ENCODE results near the gene METRN. TPM values are rescaled to one million over a fixed set of nuclear protein-coding genes. Genes with fewer than 3 reads are reported as not detected.

The METRN gene
- polyA plus RNA-seq, 1 of the 3 experiments (the other 2 are of a cell fraction) = 59.7 TPM

- POLR2A ChIA-PET = no interaction called here
Measured at GRCh38 chr16:766008-766819, 51.3 kb downstream of the METRN start.

DNA sequence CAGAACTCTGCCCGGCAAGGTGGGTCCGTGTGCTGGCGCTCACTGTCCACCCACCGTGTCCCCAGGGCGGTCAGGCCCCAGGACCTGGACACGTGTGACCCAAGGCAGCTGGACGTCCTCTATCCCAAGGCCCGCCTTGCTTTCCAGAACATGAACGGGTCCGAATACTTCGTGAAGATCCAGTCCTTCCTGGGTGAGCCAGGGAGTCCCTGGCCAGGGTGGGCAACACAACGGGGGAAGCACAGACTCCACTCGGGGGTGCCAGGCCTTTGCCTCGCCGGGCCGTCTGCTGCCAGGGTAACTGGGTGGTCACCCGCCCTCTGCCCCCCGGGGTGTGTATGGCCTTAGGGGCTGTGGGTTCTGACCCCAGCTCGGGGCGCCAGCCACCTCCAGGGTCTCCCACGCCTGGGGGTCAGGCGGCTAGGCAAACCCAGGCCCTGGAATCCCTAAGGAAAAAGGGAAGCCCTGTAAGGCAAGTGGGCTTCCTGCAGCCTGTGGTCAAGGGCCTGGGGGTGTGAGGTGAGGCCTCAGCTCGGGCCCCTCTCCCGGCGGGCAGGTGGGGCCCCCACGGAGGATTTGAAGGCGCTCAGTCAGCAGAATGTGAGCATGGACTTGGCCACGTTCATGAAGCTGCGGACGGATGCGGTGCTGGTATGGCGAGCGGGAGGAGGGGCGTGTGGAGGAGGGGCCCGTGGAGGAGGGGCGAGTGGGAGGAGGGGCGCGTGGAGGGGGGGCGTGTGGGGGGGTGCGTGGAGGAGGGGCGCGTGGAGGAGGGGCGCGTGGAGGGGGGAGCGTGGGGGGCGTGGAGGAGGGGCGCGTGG lies 52.1 kb downstream of the METRN start:
- Histone ChIP-seq H3K79me2 (ENCODE audit: insufficient read depth) (no peaks in the 10 kb centered on the region), H3K4me1 (ENCODE audit: control insufficient read depth in 1 of 2, insufficient read depth in 2 of 2, low read depth in 1 of 2, low read length in 1 of 2) (no peaks in the 10 kb centered on the region), H3K36me3 (replicated peaks in 1 of 2; ENCODE audit: control insufficient read depth in 1 of 2, insufficient read depth in 2 of 2, low read length in 1 of 2) (no peaks in the 10 kb centered on the region), H2AFZ (ENCODE audit: low read depth) (no peak overlapping the region), H3K9me2 (no peaks in the 10 kb centered on the region), H4K20me1 (ENCODE audit: insufficient read depth) (no peaks in the 10 kb centered on the region), H3K4me2 (no peak overlapping the region), H3K27ac (ENCODE audit: low read depth in 2 of 2, low read length in 1 of 2) (no peak overlapping the region), H3K4me3 (ENCODE audit: low read depth in 2 of 2, low read length in 1 of 2) (no peak overlapping the region), H3K9ac (no peak overlapping the region), H3K27me3 (ENCODE audit: insufficient read depth) (no peaks in the 10 kb centered on the region), H3K9me3 (no peaks in the 10 kb centered on the region), H3F3A (replicated peaks; ENCODE audit: insufficient read depth) (no peaks in the 10 kb centered on the region)
- no peak for TF ChIP-seq YY1 (IDR thresholded peaks at IDR 0.05; ENCODE audit: low read depth)
- no peak for TF ChIP-seq REST (IDR thresholded peaks at IDR 0.05; ENCODE audit: low read depth, low read length)
- TF ChIP-seq, protein P1, sequence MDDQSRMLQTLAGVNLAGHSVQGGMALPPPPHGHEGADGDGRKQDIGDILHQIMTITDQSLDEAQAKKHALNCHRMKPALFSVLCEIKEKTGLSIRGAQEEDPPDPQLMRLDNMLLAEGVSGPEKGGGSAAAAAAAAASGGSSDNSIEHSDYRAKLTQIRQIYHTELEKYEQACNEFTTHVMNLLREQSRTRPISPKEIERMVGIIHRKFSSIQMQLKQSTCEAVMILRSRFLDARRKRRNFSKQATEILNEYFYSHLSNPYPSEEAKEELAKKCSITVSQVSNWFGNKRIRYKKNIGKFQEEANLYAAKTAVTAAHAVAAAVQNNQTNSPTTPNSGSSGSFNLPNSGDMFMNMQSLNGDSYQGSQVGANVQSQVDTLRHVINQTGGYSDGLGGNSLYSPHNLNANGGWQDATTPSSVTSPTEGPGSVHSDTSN (IDR thresholded peaks at IDR 0.05) = no peak
- TF ChIP-seq SIN3A (IDR thresholded peaks at IDR 0.05; ENCODE audit: borderline replicate concordance, low read depth, low read length) = no peak
- TF ChIP-seq FOXM1 (IDR thresholded peaks at IDR 0.05; ENCODE audit: low read depth) = no peak
- no peak for TF ChIP-seq TEAD4 (IDR thresholded peaks at IDR 0.05; ENCODE audit: borderline replicate concordance, insufficient read depth)
- no peak for TF ChIP-seq MXI1 (IDR thresholded peaks at IDR 0.05; ENCODE audit: low read depth, low read length)
- no peak for TF ChIP-seq SMC3 (IDR thresholded peaks at IDR 0.05; ENCODE audit: low read depth, low read length)
- TF ChIP-seq, protein P2, sequence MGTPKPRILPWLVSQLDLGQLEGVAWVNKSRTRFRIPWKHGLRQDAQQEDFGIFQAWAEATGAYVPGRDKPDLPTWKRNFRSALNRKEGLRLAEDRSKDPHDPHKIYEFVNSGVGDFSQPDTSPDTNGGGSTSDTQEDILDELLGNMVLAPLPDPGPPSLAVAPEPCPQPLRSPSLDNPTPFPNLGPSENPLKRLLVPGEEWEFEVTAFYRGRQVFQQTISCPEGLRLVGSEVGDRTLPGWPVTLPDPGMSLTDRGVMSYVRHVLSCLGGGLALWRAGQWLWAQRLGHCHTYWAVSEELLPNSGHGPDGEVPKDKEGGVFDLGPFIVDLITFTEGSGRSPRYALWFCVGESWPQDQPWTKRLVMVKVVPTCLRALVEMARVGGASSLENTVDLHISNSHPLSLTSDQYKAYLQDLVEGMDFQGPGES (IDR thresholded peaks at IDR 0.05; ENCODE audit: low read depth, low read length) = no peak
- TF ChIP-seq CHD2 (IDR thresholded peaks at IDR 0.05; ENCODE audit: low read length, partially characterized antibody) = no peak
- TF ChIP-seq EP300 (IDR thresholded peaks at IDR 0.05; ENCODE audit: borderline replicate concordance in 1 of 2, low read depth in 1 of 2, low read length in 1 of 2) = no peak
- TF ChIP-seq TAF1 (IDR thresholded peaks at IDR 0.05; ENCODE audit: borderline replicate concordance, low read depth, low read length) = no peak
- ChIA-PET POLR2A (no interaction called here), CTCF (interaction anchor here (1.2 kb wide), 1 partner anchor 26 kb away, joined by 5 read pairs; the partner anchor contains the start of gene CIAO3)
- DNase-seq = no peak
- 53% methylated on average over 39 of the region's 48 CpGs for WGBS (ENCODE audit: low lambda C conversion rate)

More at GRCh38 chr16:766008-766819, 51.3 kb downstream of the METRN start:
- Histone ChIP-seq H3K4me1 (ENCODE audit: control insufficient read depth in 1 of 2, insufficient read depth in 2 of 2, low read depth in 1 of 2, low read length in 1 of 2) (no peaks in the 10 kb centered on the region), H3K4me3 (ENCODE audit: low read depth in 2 of 2, low read length in 1 of 2) (no peak overlapping the region), H4K20me1 (ENCODE audit: insufficient read depth) (no peaks in the 10 kb centered on the region), H3K9me2 (no peaks in the 10 kb centered on the region), H3F3A (replicated peaks; ENCODE audit: insufficient read depth) (no peaks in the 10 kb centered on the region), H3K27me3 (ENCODE audit: insufficient read depth) (no peaks in the 10 kb centered on the region), H3K4me2 (no peak overlapping the region), H3K9ac (no peak overlapping the region), H2AFZ (ENCODE audit: low read depth) (no peak overlapping the region), H3K27ac (ENCODE audit: low read depth in 2 of 2, low read length in 1 of 2) (no peak overlapping the region), H3K9me3 (no peaks in the 10 kb centered on the region), H3K79me2 (ENCODE audit: insufficient read depth) (no peaks in the 10 kb centered on the region), H3K36me3 (replicated peaks in 1 of 2; ENCODE audit: control insufficient read depth in 1 of 2, insufficient read depth in 2 of 2, low read length in 1 of 2) (no peaks in the 10 kb centered on the region)
- TF ChIP-seq, protein P3, sequence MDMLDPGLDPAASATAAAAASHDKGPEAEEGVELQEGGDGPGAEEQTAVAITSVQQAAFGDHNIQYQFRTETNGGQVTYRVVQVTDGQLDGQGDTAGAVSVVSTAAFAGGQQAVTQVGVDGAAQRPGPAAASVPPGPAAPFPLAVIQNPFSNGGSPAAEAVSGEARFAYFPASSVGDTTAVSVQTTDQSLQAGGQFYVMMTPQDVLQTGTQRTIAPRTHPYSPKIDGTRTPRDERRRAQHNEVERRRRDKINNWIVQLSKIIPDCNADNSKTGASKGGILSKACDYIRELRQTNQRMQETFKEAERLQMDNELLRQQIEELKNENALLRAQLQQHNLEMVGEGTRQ (IDR thresholded peaks at IDR 0.05; ENCODE audit: borderline replicate concordance, low read depth, low read length) = no peak
- TF ChIP-seq ELF1 (IDR thresholded peaks at IDR 0.05) = no peak
- no peak for TF ChIP-seq POLR2AphosphoS5 (IDR thresholded peaks at IDR 0.05; ENCODE audit: low read depth, low read length)
- no peak for TF ChIP-seq MXI1 (IDR thresholded peaks at IDR 0.05; ENCODE audit: low read depth, low read length)
- TF ChIP-seq RXRA (IDR thresholded peaks at IDR 0.05; ENCODE audit: borderline replicate concordance, low read depth) = no peak
- no peak for TF ChIP-seq TCF12 (IDR thresholded peaks at IDR 0.05)
- no peak for TF ChIP-seq SIN3A (IDR thresholded peaks at IDR 0.05; ENCODE audit: borderline replicate concordance, low read depth, low read length)
- TF ChIP-seq EZH2phosphoT487 (IDR thresholded peaks at IDR 0.05; ENCODE audit: borderline replicate concordance, low read depth) = no peak
- DNase-seq = no peak
- CTCF ChIA-PET = interaction anchor here (1.2 kb wide), 1 partner anchor 25 kb away, joined by 5 read pairs; the partner anchor contains the start of gene CIAO3
- 64% methylated on average over 15 of the region's 29 CpGs for WGBS (ENCODE audit: low lambda C conversion rate)
